Measurements from ENCODE around the gene FANCM.
"Not testable (repeated sequence)": the region's sequence is repeated elsewhere in the genome, so short reads cannot be mapped to it uniquely, and the experiment has no call there.

The FANCM gene

DNA sequence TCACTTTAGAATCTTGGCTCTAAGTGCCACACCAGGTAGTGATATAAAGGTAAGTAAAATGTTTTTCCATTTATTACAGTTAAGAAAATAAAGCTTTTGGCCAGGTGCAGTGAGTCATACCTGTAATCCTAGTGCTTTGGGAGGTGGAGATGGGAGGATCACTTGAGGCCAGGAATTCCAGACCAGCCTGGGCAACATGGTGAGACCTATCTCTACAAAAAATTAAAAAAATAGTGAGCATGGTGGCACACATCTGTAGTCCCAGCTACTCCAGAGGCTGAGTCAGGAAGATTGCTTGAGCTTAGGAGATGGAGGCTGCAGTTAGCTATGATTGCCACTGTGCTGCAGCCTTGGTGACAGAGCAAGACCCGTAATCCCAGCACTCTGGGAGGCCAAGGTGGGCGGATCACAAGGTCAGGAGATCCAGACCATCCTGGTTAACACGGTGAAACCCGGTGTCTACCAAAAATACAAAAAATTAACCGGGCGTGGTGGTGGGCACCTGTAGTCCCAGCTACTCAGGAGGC lies 5.0 kb downstream of the FANCM start:
- DNase-seq (ENCODE audit: low spot score): no peak

DNA sequence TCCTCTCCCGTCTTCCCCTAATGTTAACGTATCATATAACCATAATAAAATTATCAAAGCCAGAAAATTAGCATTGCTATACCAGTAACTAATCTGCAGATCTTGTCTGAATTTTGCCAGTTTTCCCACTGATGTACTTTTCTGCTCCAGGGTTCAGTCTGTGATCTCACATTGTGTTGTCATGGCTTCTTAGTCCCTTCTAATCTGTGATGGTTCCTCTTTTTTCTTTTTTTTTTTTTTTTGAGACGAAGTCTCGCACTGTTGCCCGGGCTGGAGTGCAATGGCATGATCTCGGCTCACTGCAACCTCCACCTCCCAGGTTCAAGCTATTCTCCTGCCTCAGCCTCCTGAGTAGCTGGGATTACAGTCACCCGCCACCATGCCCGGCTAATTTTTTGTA lies 6.4 kb downstream of the FANCM start:
- DNase-seq (ENCODE audit: low spot score): not testable (repeated sequence)

DNA sequence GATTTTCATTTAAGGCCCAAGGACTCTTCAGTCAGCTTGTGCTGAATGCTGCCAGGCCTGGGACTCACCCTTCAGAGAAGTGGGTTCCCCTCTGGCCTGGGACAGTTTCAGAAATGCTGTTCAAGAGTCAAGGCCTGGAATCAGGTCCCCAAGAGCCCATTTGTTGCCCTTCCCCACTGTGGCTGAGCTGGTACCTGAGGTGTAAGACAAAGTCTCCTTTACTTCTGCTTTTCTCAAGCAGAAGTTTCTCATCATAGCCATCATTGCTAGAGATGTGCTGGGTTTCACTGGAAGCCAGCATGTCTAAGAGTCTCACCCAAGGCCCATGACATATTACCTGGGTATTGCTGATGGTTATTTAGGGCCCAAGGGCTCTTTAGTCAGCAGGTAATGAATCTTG lies 8.9 kb downstream of the FANCM start:
- no peak for DNase-seq (ENCODE audit: low spot score)

DNA sequence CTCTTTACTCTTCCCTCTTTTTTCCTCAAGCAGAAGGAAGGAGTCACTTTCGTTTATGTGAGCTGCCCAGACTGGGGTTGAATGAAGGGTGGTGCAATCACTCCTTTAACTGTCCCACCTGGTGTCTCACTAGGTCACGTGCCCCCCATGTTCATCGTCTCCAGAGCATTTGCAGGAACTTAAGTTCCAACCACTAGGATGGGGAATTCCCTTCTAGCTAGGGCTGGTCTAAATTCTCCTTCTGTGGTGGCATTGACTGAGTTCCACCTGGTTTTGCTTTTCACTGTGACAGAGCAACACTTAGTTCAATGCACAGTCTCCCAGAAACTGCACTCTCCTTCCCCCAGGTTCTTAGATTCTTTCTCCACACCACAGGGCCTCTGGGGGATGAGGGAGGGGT lies 9.5 kb downstream of the FANCM start:
- no peak for DNase-seq (ENCODE audit: low spot score)

DNA sequence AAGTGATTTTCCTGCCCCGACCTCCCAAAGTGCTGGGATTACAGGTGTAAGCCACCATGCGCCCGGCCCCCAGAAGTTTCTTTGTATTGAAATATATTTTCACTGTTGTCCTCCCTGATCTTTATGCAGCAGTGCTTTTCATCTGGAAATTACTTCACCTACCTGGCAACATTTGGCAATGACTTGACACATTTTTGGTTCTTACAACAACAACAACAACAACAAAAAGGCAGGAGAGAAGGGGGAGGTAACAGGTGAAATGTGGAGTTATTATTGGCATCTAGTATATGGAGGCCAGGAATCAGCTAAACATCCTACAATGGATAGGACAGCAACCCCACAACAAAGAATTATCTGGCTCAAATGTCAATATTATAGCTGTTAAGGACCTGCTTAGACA lies 13.9 kb downstream of the FANCM start:
- DNase-seq (ENCODE audit: low spot score): no peak

DNA sequence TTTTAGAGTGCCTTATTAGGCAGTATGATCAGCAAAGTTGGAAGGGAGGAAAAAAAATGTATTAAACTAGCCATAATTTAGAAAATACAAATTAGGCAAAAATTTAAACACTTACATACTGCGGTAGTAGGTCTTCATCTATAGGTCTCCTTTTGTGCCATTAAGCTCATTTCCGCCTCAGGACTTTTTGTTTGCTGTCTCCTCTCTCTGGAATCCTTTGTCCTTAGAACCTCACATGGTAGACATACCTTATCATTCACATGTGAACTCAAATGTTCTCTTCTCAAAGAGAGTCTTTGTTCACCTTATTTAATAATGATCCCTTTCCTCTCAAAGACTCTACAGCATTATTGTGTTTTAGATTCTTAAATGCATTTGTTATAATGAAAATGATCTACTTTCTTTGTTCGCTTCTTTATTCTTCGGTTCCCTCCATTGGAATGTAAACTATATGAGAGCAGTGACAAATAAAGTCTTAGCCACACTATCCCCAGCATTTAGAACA lies 14.7 kb downstream of the FANCM start:
- no peak for DNase-seq (ENCODE audit: low spot score)

DNA sequence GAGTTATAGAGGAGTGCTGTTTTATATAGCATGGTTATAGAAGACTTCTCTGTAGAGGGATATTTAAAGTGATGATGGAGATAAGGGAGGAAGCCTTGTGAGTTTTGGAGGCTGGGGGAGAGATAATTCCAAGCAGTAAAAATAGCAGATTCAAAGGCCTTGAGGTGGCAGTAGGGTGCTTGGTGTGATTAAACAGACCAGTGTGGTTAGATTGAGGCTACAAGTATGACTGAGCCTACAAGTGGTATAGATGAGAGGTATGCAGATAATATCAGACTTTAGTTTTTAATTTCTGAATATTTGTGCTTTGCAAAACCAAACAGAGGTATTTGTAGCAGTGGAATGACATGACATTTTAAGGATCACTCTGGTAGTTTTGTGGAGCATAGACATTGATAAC lies 20.3 kb downstream of the FANCM start:
- DNase-seq (ENCODE audit: low spot score): no peak

DNA sequence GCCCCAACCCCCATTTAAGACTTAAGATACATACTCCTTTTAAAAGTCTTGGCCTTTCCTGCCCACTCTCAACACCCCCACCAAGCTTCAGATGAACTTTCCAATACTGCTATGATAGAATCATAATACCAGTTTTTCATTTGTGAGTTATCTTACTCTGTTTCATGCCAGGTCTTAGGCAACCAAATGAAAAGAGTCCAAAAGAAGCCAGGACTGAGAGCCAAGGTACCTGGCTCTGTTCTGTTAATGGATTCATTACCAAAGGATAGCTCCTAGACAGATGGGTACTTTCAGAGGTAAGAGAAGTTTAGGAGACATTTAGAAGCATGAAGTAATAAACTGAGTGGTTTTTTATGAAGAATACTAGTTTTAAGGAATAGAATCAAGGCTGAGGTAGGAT lies 34.2 kb downstream of the FANCM start:
- no peak for DNase-seq (ENCODE audit: low spot score)

DNA sequence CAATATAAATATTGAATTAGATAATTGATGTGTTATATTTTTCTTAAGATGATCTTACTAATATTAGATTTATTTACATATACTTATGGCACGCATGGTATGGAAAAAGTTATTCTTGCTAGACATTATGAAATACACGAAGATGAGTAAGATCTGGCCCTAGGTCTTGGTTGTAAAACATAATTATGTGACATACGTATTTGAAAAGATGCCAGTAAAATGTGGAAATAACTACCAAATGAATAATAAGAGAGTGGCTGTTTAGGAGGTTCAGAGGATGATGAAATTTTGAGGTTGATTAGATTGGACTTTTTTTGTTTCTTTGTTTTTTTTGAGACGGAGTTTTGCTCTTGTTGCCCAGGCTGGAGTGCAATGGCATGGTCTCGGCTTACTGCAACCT lies 41.3 kb downstream of the FANCM start:
- DNase-seq (ENCODE audit: low spot score): no peak

DNA sequence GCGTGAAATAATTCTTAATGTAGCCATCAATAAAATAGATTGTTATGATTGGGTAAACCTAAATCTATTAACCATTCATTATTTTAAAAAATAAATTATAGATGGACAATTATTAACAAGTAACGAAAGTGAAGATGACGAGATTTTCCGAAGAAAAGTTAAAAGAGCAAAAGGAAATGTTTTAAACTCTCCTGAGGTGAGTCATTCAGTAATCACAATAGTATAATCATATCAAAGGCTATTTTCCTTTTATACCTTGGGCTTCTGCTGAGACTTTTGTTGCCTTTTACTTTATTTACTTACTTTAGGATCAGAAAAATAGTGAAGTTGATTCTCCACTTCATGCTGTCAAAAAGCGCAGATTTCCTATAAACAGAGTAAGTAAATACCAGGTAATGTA lies 45.6 kb downstream of the FANCM start:
- no peak for DNase-seq (ENCODE audit: low spot score)

DNA sequence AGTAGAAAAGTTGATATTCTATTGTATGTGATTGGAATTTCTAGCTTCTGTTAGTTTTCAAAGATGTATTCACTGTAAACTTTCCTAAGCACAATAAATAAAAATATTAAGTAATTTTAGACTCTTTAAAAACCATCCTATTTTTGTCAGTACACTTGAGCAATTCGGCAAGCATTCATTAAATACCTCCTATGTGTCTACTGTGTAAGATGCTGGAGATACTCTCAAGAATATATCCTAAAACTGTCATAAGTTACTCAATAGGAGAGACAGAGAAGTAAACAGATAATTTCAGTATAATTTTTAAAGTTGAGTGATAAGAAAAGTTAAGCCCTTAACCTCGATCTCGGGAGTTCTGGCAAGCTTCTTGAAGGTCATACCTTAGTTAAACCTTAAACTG lies 46.1 kb downstream of the FANCM start:
- no peak for DNase-seq (ENCODE audit: low spot score)

DNA sequence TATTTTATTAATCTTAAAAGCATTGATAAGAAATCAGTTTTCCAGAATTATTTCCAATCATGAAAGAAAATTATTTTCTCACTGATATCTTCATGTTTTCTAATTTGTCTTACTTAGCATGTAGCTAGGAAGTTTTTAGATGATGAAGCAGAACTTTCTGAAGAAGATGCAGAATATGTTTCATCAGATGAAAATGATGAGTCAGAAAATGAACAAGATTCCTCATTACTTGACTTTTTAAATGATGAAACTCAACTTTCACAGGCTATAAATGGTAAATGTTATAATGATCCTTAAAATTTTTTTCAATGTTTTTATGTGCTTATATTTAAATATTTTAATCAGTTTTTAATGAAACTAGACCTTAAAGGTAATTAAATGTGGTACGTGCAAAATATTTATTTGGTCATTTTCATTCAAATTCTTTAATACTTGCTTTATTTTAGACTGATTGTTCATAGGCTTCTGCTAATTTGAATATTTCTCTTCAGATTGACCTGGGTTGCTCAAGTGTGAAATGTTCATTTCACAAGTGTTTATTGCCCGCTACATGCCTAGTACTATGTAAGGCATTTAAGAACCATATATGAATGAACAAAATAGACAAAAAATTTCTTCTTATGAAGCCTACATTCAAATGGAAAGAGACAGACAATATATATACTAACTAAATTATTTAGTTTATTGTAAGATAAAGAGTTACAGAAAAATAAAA lies 49.5 kb downstream of the FANCM start:
- no peak for DNase-seq (ENCODE audit: low spot score)

DNA sequence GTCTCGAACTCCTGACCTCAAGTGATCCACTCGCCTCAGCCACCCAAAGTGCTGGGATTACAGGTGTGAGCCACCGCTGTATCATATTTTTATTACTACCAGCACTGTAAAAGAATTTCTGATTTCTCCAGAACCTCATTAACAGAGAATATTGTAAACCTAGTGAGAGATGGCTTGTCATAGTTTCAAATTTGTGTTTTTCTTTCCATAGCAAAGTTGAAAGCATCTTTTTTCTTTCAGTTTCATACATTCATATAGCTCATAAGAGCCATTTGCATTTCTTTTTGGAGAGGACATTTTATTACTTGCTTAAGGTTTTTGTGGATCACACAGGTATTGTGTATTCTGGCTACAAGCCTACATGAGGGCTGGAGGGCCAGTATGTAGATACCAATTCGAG lies 59.2 kb downstream of the FANCM start:
- DNase-seq (ENCODE audit: low spot score): no peak

DNA sequence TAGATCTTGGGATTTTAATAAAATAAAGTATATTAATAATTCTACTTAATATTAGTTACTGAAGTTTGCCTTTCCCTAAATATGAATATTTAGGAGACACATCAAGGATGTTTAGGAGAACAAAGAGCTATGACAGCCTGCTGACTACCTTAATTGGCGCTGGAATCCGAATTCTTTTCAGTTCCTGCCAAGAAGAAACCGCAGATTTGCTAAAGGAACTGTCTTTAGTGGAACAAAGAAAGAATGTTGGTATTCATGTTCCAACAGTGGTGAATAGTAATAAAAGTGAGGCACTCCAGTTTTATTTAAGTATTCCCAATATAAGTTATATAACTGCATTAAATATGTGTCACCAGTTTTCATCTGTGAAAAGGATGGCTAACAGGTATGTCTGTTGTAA lies 62.8 kb downstream of the FANCM start:
- DNase-seq (ENCODE audit: low spot score): no peak

DNA sequence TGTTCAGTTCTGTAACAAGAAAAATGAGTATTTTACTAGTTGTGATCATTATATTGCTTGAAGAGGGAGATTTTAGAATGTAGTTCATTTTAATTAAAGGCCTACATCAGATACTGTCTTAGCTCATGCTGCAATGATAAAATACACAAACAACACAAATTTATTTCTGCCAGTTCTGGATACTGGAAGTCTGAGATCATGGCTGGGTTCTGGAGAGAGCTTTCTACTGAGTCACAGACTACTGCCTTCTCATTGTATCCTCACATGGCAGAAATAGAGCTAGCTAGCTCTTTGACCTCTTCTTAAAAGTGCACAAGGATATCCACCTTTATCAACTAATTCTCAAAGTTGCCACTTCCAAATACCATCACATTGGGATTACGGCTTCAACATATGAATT lies 63.5 kb downstream of the FANCM start:
- no peak for DNase-seq (ENCODE audit: low spot score)

DNA sequence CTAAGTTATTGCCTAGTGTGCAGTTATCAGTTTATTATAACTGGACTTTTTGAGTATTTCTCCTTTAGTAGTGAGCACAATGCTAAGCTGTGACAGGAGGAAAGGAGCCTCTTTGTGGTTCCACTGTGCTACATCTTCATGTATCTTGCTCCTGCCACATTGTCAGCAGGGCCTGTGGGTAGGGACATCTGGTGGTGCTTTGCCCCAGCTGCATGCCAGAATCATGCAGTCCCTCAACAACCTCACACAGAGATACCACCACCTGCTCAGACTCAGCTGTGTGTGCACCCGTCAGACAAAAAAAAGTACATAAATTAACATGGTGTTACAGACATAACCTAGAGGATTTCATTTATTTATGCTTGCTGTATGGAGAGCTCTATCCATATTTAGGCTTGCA lies 66.2 kb downstream of the FANCM start:
- DNase-seq (ENCODE audit: low spot score): no peak

DNA sequence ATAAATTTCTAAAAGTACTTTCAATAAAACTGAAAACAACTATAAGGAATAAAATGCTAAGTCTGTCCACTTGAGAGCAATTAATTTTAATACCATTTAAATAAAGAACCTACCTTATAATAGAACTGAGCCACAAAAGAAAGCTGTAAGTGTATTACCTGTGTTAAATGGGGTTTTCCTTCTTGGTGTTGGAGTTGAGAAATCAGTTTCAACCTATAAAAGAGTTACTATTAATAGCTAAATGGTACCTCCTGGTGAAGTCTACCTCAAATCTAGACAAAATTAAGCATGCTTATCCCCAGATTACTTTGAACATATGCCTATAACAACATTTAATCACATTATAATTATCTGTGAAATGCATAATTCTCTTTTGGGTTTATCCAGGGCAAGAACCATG lies 68.5 kb downstream of the FANCM start:
- DNase-seq (ENCODE audit: low spot score): no peak

DNA sequence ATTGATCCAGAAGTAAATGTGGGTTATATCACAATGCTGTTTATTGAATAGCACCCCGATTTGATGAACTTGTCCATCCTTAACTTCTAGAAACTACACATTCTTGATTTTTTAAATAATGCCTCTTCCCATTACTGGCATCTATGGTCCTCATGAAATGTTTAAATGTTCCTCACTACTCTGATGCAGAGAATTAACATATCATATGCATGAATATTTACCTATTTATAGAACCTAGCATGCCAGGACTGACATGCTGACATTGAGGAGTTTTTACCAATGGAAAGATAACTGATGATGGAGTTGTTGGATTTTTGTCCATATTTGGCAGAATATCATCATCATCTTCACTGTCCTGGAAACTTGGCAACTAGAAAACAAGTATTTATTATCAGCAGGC lies 74.4 kb downstream of the FANCM start:
- no peak for DNase-seq (ENCODE audit: low spot score)

DNA sequence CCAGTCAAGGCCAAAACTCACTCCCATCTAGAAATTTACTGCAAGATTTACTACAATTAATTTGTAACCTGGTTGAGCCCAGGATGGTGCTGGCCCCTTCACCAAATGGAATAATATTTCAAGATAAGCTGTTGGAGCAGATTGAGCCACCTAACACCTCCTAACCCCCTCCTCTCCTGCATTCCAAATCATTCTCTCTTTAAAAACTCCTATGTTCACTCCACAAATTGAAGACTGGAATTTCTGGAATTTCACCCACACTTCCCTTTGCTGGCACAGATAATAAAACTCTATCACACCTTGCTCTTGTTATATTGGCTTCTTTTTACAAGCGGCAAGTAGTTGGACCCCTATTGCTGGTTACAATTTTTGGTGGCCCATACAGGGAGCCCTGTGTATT lies 75.6 kb downstream of the FANCM start:
- no peak for DNase-seq (ENCODE audit: low spot score)

DNA sequence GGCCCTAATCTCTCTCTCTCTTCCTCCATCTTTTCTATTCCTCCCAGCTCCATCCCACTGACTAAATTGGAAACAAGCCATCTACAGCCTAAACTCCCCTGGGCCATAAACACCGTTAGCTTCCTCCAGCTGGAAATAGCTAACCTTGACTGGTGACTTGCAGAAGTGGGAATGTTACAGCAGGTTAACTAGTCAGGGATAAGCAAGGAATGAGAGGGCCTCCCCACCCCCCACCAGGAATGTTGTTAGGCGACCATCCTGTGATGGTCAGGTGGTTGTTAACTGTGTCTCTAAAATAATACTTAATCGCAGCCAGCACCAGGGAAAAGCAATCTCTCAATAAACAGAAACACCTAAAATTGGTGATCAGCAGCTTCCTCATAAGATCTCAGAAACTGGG lies 76.5 kb downstream of the FANCM start:
- DNase-seq (ENCODE audit: low spot score): no peak

DNA sequence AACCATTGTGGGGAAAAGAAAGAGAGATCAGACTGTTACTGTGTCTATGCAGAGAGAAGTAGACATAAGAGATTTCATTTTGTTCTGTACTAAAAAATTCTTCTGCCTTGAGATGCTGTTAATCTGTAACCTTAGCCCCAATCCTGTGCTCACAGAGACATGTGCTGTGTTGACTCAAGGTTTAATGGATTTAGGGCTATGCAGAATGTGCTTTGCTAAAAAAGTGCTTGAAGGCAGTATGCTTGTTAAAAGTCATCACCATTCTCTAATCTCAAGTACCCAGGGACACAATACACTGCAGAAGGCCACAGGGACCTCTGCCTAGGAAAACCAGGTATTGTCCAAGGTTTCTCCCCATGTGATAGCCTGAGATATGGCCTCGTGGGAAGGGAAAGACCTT lies 78.0 kb downstream of the FANCM start:
- DNase-seq (ENCODE audit: low spot score): not testable (repeated sequence)

DNA sequence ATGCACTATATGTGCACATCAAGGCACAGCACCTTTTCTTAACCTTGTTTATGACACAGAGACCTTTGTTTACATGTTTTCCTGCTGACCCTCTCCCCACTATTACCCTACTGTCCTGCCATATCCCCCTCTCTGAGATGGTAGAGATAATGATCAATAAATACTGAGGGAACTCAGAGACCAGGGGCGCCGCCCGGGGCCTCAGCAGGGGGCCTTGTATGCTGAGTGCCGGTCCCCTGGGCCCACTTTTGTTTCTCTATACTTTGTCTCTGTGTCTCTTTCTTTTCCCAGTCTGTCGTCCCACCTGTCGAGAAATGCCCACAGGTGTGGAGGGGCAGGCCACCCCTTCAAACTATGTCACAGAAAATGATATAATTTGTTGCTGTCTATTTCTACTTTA lies 78.6 kb downstream of the FANCM start:
- DNase-seq (ENCODE audit: low spot score): not testable (repeated sequence)

DNA sequence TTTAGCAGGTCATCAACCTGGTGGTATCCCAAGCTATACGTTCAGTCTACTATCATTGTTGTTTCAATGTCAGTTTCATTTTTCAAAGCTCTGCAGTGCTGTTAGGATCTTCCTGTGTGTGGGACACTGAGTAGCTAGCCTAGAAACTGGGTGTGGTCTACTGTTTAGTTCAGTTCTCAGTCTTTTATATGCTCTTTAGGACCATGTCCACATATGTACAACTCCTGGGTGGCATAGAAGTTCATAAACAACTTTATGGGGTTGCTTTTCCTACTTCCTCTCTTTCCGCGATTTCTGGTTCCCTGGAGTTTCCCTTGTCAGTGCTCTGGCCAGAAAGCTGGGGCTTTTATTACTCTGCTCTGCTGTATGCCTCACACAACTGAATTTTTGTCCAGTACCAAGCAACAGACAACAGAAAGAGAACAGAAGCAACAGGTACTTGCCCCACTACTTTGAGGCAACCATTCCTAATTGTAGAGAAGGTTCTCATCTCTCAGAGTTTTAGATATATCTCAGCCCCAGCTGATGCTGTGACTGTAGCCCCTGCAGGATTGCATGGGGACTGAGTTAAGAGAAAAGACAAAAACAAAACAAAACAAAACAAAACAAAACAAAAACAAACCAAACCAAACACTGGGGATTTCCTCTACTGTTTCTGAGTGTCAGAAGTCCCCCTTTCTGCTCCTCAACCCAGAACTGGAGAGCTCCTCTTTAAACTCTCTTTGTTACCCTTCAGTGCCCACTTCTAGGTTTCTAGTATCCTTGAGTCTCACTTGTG lies 86.9 kb downstream of the FANCM start:
- DNase-seq (ENCODE audit: low spot score): no peak

Measured in CD4-positive, alpha-beta T cell treated with Interleukin-2 at 100 ng/mL for 4 hours (primary cell).